KMS-11 (cell line): ENCODE results near the gene THBS3.
"Not testable (repeated sequence)": the region's sequence is repeated elsewhere in the genome, so short reads cannot be mapped to it uniquely, and the experiment has no call there.

ENCODE experiments used
- H2AFZ ChIP-seq: fragments of 200-600 bp; sonication (generic); 2 replicates; pipeline ENCODE4 v1.6.1; 2016; ENCODE audit warnings: antibody characterized with exemption, mixed run types, low read depth
- H3K27ac ChIP-seq: fragments of 200-600 bp; sonication (generic); 2 replicates; pipeline ENCODE4 v1.6.1; 2016; ENCODE audit warnings: mild to moderate bottlenecking, mixed run types
- H3K27me3 ChIP-seq: fragments of 200-600 bp; sonication (generic); 2 replicates; pipeline ENCODE4 v1.6.1; 2017; ENCODE audit warnings: mild to moderate bottlenecking, low read depth, mixed run types, moderate library complexity; ENCODE audit not compliant: insufficient read depth
- H3K36me3 ChIP-seq: fragments of 200-600 bp; sonication (generic); 2 replicates; pipeline ENCODE4 v1.6.1; 2017; ENCODE audit warnings: mild to moderate bottlenecking, mixed run types; ENCODE audit not compliant: insufficient read depth
- H3K4me1 ChIP-seq: fragments of 200-600 bp; sonication (generic); 2 replicates; pipeline ENCODE4 v1.6.1; 2016; ENCODE audit warnings: mild to moderate bottlenecking, low read depth, mixed run types; ENCODE audit not compliant: poor library complexity, severe bottlenecking
- H3K4me2 ChIP-seq: fragments of 200-600 bp; sonication (generic); 2 replicates; pipeline ENCODE4 v1.7.0; 2016; ENCODE audit warnings: mild to moderate bottlenecking, mixed run types
- H3K4me3 ChIP-seq: fragments of 200-600 bp; sonication (generic); IDR thresholded peaks from 2 replicates; pipeline ENCODE4 v1.6.1; 2017; ENCODE audit warnings: low read depth, low read length, mixed read lengths; ENCODE audit not compliant: insufficient read depth
- H3K79me2 ChIP-seq: fragments of 200-600 bp; sonication (generic); 2 replicates; pipeline ENCODE4 v1.6.1; 2016; ENCODE audit warnings: low read depth, mixed run types; ENCODE audit not compliant: insufficient read depth
- H3K9ac ChIP-seq: fragments of 200-600 bp; sonication (generic); 2 replicates; pipeline ENCODE4 v1.6.1; 2016; ENCODE audit warnings: mild to moderate bottlenecking, mixed run types
- H4K20me1 ChIP-seq: fragments of 200-600 bp; sonication (generic); 2 replicates; pipeline ENCODE4 v1.6.1; 2016; ENCODE audit warnings: mild to moderate bottlenecking, mixed run types; ENCODE audit not compliant: insufficient read depth
- TF ChIP-seq, protein P1 (sequence below): fragments of 200-600 bp; sonication (generic); conservative IDR thresholded peaks from 2 replicates; pipeline ENCODE4 v1.6.1; 2017; ENCODE audit warnings: low read depth, mild to moderate bottlenecking, antibody characterized with exemption, low read length, moderate library complexity, mixed read lengths

The THBS3 gene

GRCh38 chr1:155228096-155228427, 20.4 kb upstream of the THBS3 start:
- TF ChIP-seq, protein P1, sequence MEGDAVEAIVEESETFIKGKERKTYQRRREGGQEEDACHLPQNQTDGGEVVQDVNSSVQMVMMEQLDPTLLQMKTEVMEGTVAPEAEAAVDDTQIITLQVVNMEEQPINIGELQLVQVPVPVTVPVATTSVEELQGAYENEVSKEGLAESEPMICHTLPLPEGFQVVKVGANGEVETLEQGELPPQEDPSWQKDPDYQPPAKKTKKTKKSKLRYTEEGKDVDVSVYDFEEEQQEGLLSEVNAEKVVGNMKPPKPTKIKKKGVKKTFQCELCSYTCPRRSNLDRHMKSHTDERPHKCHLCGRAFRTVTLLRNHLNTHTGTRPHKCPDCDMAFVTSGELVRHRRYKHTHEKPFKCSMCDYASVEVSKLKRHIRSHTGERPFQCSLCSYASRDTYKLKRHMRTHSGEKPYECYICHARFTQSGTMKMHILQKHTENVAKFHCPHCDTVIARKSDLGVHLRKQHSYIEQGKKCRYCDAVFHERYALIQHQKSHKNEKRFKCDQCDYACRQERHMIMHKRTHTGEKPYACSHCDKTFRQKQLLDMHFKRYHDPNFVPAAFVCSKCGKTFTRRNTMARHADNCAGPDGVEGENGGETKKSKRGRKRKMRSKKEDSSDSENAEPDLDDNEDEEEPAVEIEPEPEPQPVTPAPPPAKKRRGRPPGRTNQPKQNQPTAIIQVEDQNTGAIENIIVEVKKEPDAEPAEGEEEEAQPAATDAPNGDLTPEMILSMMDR, result no peak
- H2AFZ ChIP-seq, result peak overlapping the region; percentile 68

DNA sequence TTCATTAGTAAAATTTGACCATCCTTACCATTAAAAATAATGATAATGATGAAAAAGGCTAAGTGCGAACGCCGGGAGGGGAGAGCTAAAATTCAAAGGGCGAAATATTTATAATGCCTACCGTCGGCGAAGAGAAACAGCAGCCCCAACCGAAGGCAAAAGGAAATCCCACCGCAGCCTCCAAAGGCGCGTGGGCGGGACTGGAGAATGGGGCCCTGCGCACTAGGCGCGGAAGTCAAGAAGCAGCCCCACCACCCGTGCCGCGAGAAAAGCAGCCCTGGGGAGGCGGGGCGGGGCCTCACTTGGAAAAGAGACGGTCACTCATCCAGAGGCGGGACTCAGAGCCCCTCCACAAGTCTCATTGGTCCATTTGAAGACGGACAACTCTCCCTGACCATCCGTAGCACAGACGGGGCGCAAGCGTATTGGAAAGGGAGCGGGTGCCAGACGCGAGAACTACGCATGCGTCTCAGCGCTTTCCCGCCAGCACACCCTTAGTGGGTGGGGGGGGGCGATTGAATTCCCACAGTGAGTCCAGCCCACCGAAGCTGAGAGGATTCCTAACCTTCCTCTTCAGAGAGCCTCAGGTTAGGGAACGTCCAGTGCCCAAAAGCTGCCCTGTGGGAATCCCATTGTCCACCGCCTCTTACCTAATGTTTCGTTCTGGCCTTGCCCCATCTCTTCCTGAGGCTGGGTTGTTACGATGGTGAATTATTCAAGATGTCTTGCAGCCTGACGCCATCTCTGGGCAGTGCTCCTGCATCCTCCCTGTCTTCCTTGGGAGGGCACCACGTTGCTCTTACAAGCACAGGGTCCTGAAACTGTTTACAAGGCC, 19.8 kb upstream of the THBS3 start:
- TF ChIP-seq, protein P1, result 0 out of 2 replicates have a peak, but pooled peaks have one; percentile 20
- H2AFZ ChIP-seq, result peak overlapping the region; percentile 68
- H3K4me3 ChIP-seq, result peak overlapping the region; percentile 100
- peaks cover 8% of the 10 kb centered on the region; the same call in 1 of the 2 replicates for H3K27me3 ChIP-seq
- H3K9ac ChIP-seq, result peak overlapping the region; percentile 75
- peaks cover 19% of the 10 kb centered on the region for H3K79me2 ChIP-seq
- no peaks in the 10 kb centered on the region for H4K20me1 ChIP-seq
- peak overlapping the region; percentile 70 for H3K27ac ChIP-seq
- peak overlapping the region; percentile 66 for H3K4me2 ChIP-seq
- H3K4me1 ChIP-seq, result peaks cover 22% of the 10 kb centered on the region
- no peaks in the 10 kb centered on the region for H3K36me3 ChIP-seq

More at GRCh38 chr1:155228096-155228427, 20.4 kb upstream of the THBS3 start:
- Histone ChIP-seq H3K27me3 (peaks cover 8% of the 10 kb centered on the region; the same call in 1 of the 2 replicates), H3K4me1 (peaks cover 20% of the 10 kb centered on the region), H3K79me2 (peaks cover 19% of the 10 kb centered on the region), H3K9ac (peak overlapping the region; percentile 16; the same call in 1 of the 2 replicates), H3K27ac (peak overlapping the region; percentile 2; the same call in 1 of the 2 replicates), H3K4me2 (peak overlapping the region; percentile 44), H4K20me1 (no peaks in the 10 kb centered on the region), H3K4me3 (no peak overlapping the region), H3K36me3 (no peaks in the 10 kb centered on the region)

GRCh38 chr1:155226910-155227260, 19.2 kb upstream of the THBS3 start:
- Histone ChIP-seq H3K4me3 (peak overlapping the region; percentile 100), H3K27me3 (peaks cover 8% of the 10 kb centered on the region; the same call in 1 of the 2 replicates), H3K4me2 (peak overlapping the region; percentile 66), H2AFZ (peak overlapping the region; percentile 68), H4K20me1 (no peaks in the 10 kb centered on the region), H3K79me2 (peaks cover 19% of the 10 kb centered on the region), H3K4me1 (peaks cover 22% of the 10 kb centered on the region), H3K27ac (peak overlapping the region; percentile 70), H3K36me3 (no peaks in the 10 kb centered on the region), H3K9ac (peak overlapping the region; percentile 75)
- TF ChIP-seq, protein P1, result peak; percentile 91

DNA sequence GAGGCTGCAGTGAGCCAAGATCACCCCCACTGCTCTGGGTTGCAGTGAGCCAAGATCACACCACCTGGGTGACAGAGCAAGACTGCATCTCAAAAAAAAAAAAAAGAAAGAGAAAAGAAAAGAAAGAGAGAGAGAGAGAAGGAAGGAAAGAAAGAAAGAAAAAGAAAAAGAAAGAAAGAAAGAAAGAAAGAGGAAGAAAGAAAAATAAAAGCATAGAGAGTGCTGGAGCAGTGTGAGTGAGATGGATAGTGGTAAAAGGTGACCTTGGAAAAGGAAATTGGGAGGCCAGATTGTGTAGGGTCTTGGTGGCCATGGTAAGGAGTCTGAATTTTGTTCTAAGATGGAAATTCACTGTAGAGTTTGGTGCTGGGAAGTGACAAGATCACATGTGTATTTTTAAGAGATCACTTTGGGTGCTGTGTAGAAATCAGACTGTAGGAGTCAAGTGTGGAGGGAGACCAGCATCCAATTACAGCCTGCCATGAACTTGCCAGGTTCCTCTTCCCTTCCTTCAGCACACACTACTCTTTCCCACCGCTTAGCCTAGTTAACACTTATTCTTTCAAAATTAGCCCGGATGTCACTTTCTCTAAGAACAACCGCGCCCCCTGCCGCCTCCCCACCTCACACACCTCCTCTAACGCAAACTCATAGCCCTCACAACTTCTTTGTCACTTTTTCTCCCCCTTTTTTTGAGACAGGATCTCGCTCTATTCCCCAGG, 18.7 kb upstream of the THBS3 start:
- peak overlapping the region; percentile 68 for H2AFZ ChIP-seq
- H3K4me2 ChIP-seq, result peak overlapping the region; percentile 66
- peaks cover 19% of the 10 kb centered on the region for H3K79me2 ChIP-seq
- no peaks in the 10 kb centered on the region for H3K36me3 ChIP-seq
- no peaks in the 10 kb centered on the region for H4K20me1 ChIP-seq
- peaks cover 22% of the 10 kb centered on the region for H3K4me1 ChIP-seq
- peak overlapping the region; percentile 75 for H3K9ac ChIP-seq
- peak overlapping the region; percentile 70 for H3K27ac ChIP-seq
- TF ChIP-seq, protein P1, result peak; percentile 98
- peak overlapping the region; percentile 100 for H3K4me3 ChIP-seq
- peaks cover 8% of the 10 kb centered on the region; the same call in 1 of the 2 replicates for H3K27me3 ChIP-seq

- Histone ChIP-seq H3K79me2 (peaks cover 19% of the 10 kb centered on the region), H3K4me1 (peaks cover 22% of the 10 kb centered on the region), H3K4me2 (peak overlapping the region; percentile 66; the same call in 1 of the 2 replicates)
- not testable (repeated sequence) for H3K27me3 ChIP-seq, H3K9ac ChIP-seq, H3K27ac ChIP-seq, H4K20me1 ChIP-seq, H3K4me3 ChIP-seq, H3K36me3 ChIP-seq, H2AFZ ChIP-seq
Observed at GRCh38 chr1:155225404-155225759, 17.7 kb upstream of the THBS3 start.
